Urothelium cell line (cell line): ENCODE measurements around the gene SPNS2.

Source experiments
- DNase-seq: peaks from one replicate; pipeline ENCODE4 v3.0.0; 2011; ENCODE audit warnings: low spot score, mixed read lengths
- FAIRE-seq: peaks from 2 replicates; lab custom pipeline; 2011; peaks lifted over from hg19 to GRCh38; lab: Jason Lieb, UNC

SPNS2 gene

GRCh38 chr17:4536742-4537411 is 38.2 kb downstream of the SPNS2 start:
- DNase-seq (no peak), FAIRE-seq (no peak)

DNA sequence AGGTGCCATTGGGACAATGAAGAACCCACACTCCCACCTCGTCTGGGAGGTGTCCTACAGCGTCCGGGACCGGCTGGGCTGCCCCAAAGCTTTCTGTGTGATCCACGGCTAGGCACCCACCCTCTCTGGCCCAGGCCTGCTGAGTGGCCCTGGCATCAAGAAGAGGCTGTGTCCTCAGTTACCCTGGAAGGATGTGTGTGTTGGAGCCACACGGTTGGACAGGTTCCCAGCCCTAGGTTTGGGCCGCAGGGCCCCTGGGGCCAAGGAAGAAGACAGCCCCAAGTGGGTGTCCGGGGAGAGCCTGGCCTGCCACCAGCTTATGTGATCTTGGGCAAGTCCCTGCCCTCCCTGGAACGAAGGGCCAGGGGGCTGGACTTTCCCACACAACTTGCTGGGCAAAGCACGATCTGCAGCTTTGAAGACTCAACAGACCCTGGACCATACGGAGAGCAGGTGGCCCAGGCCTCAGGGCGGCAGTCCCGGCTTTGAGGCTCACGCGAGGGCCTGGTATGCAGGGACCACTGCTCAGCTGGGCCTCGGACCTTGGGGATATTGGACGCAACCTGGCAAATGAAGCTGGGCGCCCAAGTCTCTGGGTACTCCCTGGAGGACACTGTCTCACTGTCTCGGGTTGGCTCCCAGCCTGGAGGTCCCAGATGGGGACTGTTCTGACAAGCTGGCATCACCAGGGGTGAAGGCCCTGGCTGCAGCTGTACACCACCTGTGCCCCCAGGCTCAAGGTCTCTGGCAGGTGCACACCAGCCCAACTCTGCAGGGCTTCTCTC is 39.0 kb downstream of the SPNS2 start:
- FAIRE-seq (no peak), DNase-seq (no peak)

DNA sequence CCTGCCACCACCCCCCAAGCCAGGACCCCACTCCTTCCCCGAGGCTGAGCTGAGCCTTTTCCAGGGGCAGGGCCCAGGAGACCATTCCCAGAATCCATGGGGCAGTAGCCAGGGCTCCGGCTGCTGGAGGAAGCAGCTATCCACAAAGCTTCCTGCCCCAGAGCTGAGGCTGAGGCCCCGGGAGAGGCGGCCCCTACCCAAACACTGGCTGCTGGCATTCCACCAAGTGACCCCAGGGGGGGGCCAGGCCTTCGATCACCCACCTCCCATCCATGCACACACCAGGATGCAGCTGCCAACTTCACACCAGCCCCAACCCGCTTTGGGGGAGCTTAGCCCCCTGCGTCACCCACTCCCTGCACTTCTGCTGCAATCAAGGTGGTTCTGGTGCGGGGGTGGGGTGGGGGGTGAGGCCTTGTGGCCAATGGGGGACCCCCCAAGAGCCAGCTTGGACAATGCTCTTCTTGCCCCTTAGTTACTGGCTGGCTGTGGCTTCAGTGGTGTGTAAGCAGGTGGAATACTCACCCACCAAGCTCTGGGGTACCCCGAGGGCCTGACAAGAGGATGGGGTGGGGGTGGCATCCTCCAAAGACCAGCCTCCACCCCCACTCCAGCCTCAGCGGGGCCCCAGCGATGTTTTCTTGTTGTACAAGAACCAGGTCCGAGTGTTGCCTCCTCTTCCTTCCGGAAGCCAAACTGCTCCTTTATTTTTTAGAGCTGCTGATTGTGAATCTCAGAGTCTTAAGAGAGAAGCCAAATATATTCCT is 39.7 kb downstream of the SPNS2 start:
- FAIRE-seq (no peak), DNase-seq (no peak)

DNA sequence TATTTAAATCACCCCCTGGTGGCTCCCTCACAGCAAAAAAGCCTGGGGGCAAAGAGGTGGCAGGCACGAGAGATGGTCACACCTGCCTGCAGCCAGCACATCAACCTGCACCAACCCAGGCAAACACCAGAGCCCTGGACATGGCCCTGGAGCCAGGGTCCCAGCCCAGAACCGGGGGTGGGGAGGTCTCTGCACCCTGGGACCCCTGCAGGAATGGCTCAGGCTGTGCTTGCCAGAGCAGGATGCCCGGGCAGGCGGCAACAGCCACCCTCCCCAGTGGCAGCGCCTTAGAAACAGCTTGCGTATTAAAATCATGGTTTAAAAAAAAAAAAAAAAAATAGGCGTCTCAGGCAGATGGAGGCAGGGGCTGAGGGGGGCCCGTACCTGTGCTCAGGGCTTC is 40.3 kb downstream of the SPNS2 start:
- DNase-seq, result no peak
- no peak for FAIRE-seq

DNA sequence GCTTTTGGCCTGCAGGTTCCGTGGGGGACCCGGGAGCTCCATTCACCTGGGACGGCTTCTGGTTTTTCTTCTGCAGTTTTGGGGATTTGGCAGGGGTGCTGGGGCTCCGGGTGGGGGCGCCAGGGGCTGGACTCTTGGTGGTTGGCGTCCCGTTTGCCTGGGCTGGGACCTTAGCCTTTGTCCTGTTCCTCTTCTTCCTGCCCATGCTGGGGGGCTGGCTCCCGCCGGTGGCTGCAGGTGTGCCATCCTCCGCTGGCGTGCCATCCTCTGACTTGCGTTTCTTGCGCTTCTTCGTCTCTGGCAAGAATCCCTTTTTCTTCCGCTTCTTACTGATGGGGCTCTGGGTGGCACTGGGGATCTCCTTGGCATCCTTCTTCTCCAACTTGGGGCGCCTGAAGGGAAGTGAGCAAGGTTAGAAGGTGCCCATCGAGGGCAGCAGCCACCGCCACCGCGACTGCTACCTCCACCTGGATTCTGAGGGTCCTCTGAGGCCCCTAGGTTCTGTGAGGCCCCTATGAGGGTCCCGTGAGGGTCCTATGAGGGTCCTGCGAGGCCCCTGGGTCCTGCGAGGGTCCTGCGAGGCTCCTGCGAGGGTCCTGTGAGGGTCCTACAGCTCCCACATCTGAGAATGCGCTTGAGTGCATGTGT is 41.0 kb downstream of the SPNS2 start:
- FAIRE-seq (no peak), DNase-seq (no peak)

GRCh38 chr17:4540224-4540651 is 41.6 kb downstream of the SPNS2 start:
- FAIRE-seq, result no peak

GRCh38 chr17:4540687-4541327 is 42.1 kb downstream of the SPNS2 start:
- FAIRE-seq (no peak), DNase-seq (no peak)

More at GRCh38 chr17:4540224-4540651, 41.6 kb downstream of the SPNS2 start:
- no peak for DNase-seq

- FAIRE-seq, result no peak
- no peak for DNase-seq
Observed at GRCh38 chr17:4541328-4542002, 42.8 kb downstream of the SPNS2 start.

GRCh38 chr17:4542003-4542725 is 43.5 kb downstream of the SPNS2 start:
- FAIRE-seq (no peak), DNase-seq (no peak)

GRCh38 chr17:4542726-4543191 is 44.1 kb downstream of the SPNS2 start:
- DNase-seq, result no peak
- no peak for FAIRE-seq

DNA sequence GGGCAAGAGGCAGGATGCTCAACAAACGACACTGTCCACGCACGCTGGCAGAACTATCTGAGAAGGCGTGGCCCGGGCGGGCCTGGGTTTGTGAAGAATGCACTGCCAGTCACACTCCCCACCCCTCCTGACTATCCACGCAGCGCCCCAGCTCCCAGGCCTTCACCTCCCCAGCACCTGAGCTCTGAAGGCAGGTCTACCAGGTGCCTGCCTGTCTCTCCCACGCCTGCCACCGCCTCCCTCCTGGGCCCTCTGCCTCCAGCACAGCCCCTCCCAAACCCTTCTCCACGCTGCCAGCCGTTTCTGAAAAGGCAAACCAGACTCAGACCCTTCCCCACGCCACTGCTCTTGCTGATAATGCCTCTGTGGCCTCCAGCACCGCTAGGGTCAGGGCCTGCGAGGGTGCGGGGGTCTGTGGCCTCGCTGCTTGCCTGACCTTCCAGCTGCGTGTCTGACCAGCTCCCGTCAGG is 44.9 kb downstream of the SPNS2 start:
- DNase-seq, result no peak
- no peak for FAIRE-seq

GRCh38 chr17:4544135-4544950 is 45.7 kb downstream of the SPNS2 start:
- DNase-seq, result no peak
- FAIRE-seq, result no peak

- DNase-seq (no peak), FAIRE-seq (no peak)
Observed at GRCh38 chr17:4544951-4545216, 46.2 kb downstream of the SPNS2 start.

- DNase-seq, result no peak
Observed at GRCh38 chr17:4545217-4545951, 46.7 kb downstream of the SPNS2 start.

DNA sequence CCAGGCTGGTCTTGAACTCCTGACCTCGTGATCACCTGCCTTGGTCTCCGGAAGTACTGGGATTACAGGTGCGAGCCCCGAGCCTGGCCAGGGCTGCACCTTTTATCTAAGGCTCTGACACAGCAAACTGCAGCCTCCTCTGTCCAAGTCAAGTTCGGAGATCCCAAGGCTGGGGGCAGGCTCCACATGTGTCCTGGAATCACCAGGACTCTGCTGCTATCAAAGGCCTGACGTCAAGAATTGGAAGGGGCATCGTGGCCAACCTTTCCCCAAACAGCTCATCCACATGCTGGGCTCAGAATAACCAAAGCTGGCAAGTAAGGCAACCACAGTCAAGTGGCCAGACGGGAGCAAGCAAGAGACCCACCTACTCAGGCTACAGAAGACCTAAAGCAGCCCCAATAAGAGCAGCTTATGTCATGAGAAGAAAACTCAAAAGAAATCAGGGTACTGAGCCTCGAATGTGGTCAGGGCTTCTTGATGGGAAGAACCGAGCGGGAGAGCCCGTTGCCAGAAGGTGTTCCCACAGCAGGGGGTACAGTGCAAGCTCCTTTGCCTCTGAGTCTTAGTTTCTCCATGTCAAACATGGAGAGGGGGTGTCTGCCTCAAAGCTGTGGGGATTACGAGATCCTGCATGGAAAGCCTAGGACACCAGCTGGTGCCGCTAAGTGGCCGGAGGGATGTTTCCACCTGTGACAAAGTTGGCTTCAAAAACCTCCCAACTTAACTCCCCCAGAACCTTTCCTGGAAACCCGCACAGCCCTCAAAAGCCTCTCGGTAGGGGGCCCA is 48.6 kb downstream of the SPNS2 start:
- no peak for DNase-seq
- no peak for FAIRE-seq

More at GRCh38 chr17:4545217-4545951, 46.7 kb downstream of the SPNS2 start:
- FAIRE-seq, result no peak

GRCh38 chr17:4548061-4548461 is 49.4 kb downstream of the SPNS2 start:
- DNase-seq (no peak), FAIRE-seq (no peak)
